Brain microvascular endothelial cell (primary cell): ENCODE data around the gene RPL36AL.

Experiments used
- DNase-seq: peaks from one replicate; pipeline ENCODE4 v3.0.0-alpha.2; 2020
- H3K27ac ChIP-seq: fragments of 250-450 bp; sonication (Bioruptor Pico); 2 replicates; pipeline ENCODE4 v1.5.1; 2020; ENCODE audit warnings: mild to moderate bottlenecking, moderate library complexity
- H3K27me3 ChIP-seq: fragments of 250-450 bp; sonication (Bioruptor Pico); replicated peaks from 2 replicates; pipeline ENCODE4 v1.5.1; 2020; ENCODE audit warnings: mild to moderate bottlenecking
- H3K36me3 ChIP-seq: fragments of 250-450 bp; sonication (Bioruptor Pico); replicated peaks from 2 replicates; pipeline ENCODE4 v1.5.1; 2020; ENCODE audit warnings: mild to moderate bottlenecking
- H3K4me3 ChIP-seq: 2 replicates; pipeline ENCODE4 v1.5.1; 2011; ENCODE audit warnings: low read depth, mild to moderate bottlenecking, control low read depth, low read length, moderate library complexity
- in situ Hi-C: cut with HindIII; loops from 2 replicates; pipeline ENCODE4 v1.10.0; 2017; ENCODE audit warnings: low sequenced_read_pairs, low pct_ligation_motif_present
- TF ChIP-seq, protein P1 (sequence below): IDR thresholded peaks from 2 replicates; pipeline ENCODE4 v1.5.1; 2011; ENCODE audit warnings: low read depth, mild to moderate bottlenecking, moderate library complexity, low read length, control low read depth, inconsistent platforms; ENCODE audit errors: missing control alignments

Gene RPL36AL

DNA sequence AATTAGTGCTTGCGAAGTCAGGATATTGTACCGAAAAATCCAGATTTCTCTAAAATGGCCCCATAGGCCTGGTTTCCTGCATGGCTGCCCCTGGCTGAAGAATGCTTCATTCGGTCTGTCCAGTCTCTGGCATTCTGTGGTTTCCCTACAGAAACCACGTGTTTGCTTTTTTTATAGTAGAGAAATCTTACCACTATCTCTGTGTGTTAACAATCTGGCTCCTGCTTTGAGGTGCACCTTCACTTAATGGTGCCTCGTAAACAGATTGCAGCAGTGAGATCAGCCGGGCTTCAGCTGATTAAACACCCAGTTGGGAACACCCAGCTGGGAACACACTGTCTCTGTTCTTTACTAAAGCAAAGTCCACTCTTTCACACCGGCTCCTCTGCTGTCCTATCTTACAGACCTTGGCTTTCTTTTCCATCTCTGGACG, 21.3 kb upstream of the RPL36AL start:
- TF ChIP-seq, protein P1, sequence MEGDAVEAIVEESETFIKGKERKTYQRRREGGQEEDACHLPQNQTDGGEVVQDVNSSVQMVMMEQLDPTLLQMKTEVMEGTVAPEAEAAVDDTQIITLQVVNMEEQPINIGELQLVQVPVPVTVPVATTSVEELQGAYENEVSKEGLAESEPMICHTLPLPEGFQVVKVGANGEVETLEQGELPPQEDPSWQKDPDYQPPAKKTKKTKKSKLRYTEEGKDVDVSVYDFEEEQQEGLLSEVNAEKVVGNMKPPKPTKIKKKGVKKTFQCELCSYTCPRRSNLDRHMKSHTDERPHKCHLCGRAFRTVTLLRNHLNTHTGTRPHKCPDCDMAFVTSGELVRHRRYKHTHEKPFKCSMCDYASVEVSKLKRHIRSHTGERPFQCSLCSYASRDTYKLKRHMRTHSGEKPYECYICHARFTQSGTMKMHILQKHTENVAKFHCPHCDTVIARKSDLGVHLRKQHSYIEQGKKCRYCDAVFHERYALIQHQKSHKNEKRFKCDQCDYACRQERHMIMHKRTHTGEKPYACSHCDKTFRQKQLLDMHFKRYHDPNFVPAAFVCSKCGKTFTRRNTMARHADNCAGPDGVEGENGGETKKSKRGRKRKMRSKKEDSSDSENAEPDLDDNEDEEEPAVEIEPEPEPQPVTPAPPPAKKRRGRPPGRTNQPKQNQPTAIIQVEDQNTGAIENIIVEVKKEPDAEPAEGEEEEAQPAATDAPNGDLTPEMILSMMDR = no peak
- no peak overlapping the region for H3K4me3 ChIP-seq
- no peak overlapping the region for H3K27ac ChIP-seq

DNA sequence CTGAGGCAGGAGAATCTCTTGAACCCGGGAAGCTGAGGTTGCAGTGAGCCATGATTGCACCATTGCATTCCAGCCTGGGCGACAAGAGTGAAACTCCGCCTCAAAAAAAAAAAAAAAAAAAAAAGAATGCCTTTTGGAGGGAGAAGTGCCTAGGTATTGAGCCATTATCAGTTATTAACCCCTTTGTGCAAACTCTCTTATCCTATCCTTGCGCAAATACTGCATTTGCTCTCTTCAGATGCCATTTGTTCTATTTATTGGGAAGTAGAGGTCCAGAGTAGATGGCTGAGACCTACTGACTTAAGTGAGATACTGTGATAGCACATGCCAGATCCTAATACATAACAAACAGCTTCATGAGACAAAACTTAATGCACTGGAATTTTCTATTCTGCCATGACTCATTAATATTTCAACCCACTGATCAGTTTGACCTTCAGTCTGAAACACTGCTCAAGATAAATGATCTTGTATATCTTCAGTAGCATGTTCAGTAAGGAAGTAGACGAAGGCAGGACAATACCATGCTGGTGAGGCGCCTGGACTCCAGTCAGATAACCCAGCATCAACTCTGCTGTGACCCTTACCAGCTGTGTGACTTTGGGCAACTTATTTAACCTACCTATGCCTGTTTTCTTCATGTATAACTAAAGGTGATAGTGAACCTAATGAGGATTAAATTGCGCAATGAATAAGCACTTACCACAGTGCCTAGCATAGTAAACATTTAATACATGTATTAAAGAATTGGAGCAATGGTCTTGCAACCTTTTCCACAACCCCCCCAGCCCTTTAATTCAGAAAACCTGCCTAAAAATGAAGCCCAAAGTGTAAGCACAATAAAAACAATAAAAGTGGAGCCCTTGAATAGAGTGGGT, 20.4 kb upstream of the RPL36AL start:
- in situ Hi-C loops = no loop called here
- H3K27ac ChIP-seq = no peak overlapping the region
- no peaks in the 10 kb centered on the region for H3K27me3 ChIP-seq
- TF ChIP-seq, protein P1 = no peak
- no peak for DNase-seq
- H3K36me3 ChIP-seq = no peaks in the 10 kb centered on the region
- no peak overlapping the region for H3K4me3 ChIP-seq

More for the DNA sequence above, 21.3 kb upstream of the RPL36AL start:
- DNase-seq = peak; percentile 18
- Histone ChIP-seq H3K27me3 (no peaks in the 10 kb centered on the region), H3K36me3 (no peaks in the 10 kb centered on the region)
- in situ Hi-C loops = no loop called here

DNA sequence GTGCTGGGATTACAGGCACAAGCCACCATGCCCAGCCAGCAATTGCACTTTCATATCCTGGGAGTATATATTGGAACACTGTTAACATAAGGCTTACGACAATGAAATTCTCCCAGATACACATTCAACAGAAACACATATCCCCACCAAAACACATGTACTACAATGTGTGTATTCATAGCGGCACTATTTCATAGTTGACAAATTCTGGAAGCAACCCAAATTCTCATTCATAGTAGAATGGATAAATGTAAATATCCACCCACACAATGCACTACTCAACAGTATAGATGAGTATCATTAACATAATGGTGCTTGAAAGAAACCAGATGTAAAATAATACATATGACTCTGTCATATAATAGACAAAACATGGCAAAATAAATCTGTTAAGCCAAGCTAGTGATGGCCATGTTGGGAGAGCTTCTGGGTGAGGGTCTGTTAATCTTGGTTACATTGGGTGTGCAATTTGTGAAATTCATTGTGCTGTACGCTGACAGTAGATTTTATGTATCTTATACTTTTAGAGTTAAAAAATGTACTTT, 17.2 kb upstream of the RPL36AL start:
- in situ Hi-C loops = no loop called here
- no peaks in the 10 kb centered on the region for H3K27me3 ChIP-seq
- TF ChIP-seq, protein P1 = no peak
- H3K27ac ChIP-seq = no peak overlapping the region
- no peaks in the 10 kb centered on the region for H3K36me3 ChIP-seq
- no peak overlapping the region for H3K4me3 ChIP-seq
- DNase-seq = no peak

DNA sequence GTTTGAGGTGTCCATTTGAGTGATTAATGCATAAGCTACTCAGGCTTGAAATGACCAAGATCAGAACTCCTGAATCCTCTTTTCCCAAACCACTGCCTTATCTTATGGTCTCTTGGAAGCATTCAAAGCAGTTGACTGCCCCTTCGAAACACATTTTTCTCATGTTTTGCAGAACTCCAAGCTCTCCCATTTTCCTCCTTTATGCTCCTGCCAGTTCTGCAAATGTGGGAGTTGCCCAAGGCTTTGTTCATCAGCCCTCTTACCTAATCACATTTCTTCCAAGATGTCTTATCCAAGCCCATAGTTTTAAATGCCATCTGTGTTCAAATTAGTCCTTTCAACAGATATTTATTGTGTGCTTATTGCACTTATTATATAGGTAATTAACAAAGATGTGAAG, 16.4 kb upstream of the RPL36AL start:
- Histone ChIP-seq H3K27me3 (no peaks in the 10 kb centered on the region), H3K4me3 (no peak overlapping the region), H3K36me3 (no peaks in the 10 kb centered on the region), H3K27ac (no peak overlapping the region)
- DNase-seq = no peak
- in situ Hi-C loops = no loop called here
- TF ChIP-seq, protein P1 = no peak

DNA sequence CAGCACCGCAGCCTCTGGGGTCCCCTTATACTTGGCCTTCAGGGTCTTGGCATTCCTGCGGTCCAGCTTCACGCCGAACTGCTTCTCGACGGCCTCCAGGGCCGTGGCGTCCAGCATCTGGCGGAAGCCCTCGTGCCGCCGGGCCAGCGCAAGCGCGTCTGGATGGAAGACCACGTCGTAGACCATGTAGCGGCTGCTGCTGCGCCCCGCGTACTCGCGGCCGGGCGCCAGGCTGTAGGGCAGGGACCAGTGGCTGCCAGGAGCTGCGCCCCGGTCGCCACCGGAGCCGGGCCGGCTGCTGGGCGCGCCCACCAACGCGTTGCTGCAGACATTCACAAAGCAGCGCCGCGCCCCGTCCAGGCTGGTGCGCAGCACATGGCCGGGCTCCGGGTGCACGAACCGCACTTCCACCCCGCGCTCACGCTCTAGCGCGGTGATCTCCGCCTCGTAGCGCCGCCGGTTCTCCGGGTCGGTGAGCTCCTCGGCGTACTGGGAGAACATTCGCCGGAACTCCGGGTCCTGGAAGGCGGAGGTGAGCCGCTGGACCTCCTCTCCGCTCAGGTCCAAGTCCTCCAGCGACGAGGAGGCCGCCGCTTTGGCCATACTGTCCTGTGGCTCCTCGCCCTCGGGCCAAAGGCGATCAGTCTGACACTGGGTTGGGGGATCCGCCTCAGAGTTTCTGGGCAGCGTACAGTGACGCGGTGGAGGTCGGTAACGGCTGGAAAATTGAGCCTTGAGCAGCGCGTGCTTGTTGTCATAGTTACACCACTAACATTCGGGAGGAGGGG, 14.3 kb upstream of the RPL36AL start, which contains the start of gene DNAAF2:
Gene DNAAF2, minus strand, starts transcription at position 698 of the 788 bp plus-strand sequence. Its CDS starts 95 bp downstream, at position 603.
- TF ChIP-seq, protein P1 = no peak
- in situ Hi-C loops = no loop called here
- peak; percentile 70 for DNase-seq
- H3K36me3 ChIP-seq = no peaks in the 10 kb centered on the region
- H3K4me3 ChIP-seq = peak within 1 kb of the TSS; percentile 93
- H3K27ac ChIP-seq = peak within 1 kb of the TSS; percentile 79
- no peaks in the 10 kb centered on the region for H3K27me3 ChIP-seq
